ENCODE data around the gene NELL1.

- TF ChIP-seq, protein P1, sequence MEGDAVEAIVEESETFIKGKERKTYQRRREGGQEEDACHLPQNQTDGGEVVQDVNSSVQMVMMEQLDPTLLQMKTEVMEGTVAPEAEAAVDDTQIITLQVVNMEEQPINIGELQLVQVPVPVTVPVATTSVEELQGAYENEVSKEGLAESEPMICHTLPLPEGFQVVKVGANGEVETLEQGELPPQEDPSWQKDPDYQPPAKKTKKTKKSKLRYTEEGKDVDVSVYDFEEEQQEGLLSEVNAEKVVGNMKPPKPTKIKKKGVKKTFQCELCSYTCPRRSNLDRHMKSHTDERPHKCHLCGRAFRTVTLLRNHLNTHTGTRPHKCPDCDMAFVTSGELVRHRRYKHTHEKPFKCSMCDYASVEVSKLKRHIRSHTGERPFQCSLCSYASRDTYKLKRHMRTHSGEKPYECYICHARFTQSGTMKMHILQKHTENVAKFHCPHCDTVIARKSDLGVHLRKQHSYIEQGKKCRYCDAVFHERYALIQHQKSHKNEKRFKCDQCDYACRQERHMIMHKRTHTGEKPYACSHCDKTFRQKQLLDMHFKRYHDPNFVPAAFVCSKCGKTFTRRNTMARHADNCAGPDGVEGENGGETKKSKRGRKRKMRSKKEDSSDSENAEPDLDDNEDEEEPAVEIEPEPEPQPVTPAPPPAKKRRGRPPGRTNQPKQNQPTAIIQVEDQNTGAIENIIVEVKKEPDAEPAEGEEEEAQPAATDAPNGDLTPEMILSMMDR (IDR thresholded peaks at IDR 0.05): no peak
- TF ChIP-seq POLR2A (IDR thresholded peaks at IDR 0.05): no peak
Observed at GRCh38 chr11:21495879-21496278, 826.5 kb downstream of the NELL1 start.
